HT1080 (cell line): ENCODE results near the gene DLX2. TPM values are rescaled to one million over a fixed set of nuclear protein-coding genes. Genes with fewer than 3 reads are reported as not detected.

Source experiments
- DNase-seq: peaks from one replicate; pipeline ENCODE4 v3.0.0-alpha.2; 2015; ENCODE audit warnings: low read depth
- total RNA-seq: library from RNA; depleted of rRNA; stranded (reverse); fragments of >200 nt; shearing (Covaris generic); gene quantifications from 2 replicates; pipeline ENCODE4 v1.2.3, GENCODE V29; 2014

Gene DLX2
- total RNA-seq, 1 experiment from 2014 or later: 1.1 TPM

DNA sequence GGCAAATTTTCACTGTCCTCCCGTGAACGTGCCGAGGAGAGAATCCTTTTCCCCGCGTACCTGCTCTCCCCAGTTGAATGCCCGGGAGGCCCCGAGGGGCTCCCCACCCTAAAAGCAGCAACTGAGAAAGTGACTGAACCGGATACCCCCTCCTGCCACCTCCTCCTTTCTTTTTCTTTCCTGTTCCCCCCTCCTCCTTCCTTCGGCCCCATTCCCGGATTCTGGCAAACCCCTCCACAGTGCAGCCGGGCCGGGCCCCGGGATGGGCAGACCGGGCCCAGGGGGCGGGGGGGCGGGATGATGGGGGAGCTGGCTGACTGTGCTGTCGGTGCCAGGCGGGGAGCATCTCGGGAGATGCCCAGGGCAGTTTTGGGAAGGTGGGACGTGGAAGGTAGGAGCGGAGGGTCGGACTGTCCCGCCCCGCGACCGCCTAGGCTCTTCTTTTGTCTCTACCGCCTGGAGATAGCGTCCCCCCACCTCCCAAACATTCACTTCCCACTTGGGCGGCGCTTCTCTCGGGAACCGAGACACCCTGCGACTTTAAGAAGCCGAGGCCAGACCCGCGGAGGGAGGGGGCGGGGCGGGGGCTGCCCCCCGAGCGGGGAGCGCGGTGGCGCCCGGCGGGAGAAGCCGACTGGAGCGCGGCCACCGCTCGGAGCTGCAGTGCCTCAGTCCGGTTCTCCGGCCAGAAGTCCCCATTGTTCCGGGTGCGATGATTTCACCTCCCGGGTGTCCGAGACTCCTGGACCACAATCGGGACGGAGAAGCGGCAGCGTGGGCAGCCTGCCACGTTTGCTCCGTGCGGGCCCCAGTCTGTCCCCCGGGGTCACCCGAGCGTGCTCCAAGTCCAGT is 8.2 kb downstream of the DLX2 start:
- DNase-seq: peak; percentile 49

DNA sequence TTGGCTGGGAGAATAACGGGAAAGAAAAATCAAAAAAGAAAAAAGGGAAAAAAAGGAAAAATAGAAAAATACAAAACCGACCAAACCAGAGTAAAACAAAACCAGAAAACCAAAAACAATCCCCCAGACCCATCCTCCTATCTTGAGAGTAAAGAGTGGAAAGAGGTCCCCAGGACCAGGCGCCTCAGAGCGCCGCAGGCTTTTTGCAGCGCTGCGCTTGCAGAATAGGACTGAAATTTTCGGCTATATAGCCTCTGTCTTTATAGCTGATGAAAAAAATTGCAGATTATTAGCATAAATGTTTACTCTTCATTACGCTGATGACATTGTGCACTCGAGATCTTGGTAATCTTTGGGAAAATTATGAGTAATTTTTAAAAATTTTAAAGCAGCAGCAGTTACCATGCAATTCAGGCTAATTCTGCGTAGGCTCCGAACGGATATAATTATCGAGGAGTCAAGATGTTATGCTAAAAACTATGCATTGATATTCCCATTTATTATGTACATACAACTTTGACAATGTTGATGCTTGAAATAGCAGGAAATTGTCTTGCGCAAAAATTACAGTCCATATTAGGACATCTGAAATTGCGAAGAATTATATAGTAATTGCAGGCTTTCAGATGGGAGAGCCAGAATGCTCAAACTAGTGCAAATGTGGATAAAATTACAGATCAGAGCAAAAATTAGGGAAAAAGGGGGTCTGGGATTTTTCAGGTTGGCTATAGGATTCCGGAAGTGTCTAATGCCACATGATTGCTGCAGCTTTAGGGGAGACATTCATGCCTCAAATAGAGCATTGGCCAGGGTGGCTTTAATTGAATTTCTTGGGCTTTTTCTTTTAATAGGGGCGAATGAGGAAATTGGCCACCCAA is 9.0 kb downstream of the DLX2 start:
- no peak for DNase-seq

DNA sequence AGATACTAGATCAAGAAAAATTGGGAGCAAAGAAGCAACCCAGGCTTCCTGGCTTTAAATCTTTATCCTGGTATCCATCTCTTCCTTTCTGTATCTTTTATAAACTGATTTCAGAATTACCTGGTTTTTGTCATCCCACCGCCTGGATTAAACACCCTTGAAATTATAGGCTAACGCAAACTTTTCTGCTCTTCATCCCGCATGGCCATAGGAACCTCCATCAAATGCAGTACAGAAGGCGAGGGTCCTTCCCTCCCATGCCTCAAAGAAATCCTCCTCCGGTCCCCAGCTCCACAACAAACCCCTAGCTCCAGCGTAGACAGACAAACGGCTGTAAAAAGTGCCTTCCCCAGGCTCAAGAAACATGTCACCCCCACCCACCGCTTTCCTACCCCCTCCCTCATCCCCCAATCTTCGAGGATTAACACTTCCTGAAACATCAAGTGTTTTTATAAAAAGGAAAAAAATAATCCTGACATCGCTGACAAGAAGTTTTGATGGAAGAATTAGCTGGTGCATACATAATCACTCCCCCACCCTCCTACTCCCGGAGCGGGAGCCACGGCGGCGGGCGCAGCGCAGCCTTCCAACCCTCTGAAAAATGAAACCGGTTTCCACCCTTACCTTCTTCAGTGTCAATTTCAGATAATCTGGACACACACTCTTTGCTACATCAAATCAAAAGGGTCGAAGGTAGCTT is 9.8 kb downstream of the DLX2 start:
- DNase-seq: no peak

DNA sequence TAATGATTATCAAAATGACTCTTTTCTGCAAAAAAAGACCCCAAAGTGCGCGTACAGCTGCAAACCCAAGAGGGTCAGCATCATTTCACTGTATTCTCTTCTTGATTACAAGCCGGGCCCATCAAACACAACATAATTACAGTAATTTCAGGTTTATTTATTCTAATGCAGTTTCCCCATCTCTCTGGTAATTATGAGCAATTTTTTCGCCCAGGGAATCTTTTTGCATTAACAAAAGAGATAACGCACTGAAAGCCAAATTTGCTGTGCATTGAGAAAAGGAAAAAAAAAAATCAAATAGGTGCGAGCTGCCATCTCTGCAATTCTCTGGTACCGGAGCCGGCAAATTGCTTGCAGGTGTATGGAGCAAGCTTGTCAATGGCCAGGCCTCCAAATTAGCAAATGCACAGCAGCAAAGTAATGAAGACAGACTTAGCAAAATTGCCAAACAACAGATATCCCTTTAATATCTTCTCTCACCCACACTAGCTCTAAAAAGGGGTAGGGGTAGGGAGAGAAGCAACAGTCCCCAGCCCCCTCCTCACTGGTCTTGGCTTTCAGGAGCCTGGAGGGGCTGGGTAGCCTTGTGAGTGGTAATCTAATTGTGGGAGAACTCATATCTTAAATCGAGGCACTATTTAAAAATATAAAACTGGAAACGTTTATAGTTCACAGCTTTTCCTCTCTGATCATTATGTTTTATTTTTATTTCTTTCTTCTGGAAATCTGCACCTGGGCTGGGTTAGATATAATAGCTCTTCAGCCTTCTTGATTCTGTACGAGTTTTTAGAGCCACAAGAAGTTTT is 10.7 kb downstream of the DLX2 start:
- no peak for DNase-seq

DNA sequence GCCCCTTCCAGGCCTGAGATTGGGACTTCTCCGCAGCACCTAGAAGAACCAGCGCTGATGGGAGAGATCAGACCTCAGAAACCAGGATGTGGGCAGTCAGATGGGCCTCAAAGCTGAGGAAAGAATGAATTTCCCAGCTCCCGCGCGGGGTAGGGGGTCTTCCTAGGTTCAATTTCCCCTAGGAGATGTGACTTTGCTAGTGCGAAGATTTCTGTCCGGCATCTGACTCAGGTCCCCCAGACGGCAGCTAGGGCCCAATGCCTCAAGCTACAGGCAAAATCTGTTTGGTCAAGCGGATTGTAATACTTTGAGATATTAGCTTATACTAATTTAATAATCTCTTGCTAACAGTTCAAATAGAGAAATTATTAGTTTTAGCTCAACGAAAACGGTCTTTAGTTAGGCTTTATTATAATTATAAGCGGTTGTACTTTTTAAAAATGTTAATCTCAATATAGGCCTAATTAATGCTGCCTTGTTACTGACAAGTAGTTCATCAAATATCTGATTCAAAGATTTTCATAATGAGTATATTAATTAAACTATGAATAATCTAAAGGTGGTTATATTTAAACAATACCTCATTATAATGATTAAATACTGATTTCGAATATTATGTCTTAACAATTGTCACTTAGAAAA is 11.6 kb downstream of the DLX2 start:
- DNase-seq: no peak

DNA sequence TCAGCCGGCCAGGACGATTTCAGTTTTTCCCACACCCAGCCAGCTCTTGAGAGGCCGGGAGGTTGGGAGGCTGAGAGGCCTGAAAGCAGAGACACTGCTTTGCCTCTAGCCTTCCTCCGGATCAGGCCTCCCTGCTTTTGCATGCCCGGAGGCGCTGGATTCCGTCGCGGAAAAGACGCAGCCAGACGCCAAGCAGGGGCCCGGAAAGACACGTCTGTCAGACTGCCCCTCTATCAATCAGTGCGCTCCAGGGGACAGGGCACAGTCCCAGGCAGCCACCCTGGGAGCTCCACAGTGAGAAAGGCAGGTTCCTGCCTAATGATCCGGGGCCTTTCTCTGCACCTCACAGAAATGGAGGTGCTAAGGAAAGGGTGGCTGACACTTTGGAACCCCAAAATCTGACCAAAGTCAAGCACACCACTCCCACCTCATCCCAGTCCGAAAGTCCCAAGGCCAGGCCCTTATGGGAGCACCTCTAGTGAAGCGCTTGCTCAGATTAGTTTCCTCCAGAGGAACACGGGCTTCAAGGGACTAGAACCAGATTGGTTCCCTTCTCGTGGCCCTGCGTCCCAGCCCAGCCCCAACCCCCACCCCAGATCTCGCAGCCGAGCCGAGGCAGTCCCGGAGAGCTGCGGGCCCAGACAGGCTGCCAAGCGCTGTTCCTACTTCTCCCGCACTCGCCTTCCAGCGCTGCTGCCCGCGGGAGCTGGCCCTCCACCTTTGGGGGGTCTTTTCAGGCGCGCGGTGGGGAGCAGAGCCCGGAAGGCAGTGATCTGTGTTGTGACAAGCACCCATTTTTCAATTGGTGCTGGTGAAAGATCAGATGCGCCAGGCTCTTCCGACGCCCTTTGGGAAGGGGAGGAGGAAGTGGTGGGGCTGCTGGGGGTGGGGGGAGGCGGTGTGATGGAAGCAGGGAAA is 12.4 kb downstream of the DLX2 start:
- DNase-seq: no peak

DNA sequence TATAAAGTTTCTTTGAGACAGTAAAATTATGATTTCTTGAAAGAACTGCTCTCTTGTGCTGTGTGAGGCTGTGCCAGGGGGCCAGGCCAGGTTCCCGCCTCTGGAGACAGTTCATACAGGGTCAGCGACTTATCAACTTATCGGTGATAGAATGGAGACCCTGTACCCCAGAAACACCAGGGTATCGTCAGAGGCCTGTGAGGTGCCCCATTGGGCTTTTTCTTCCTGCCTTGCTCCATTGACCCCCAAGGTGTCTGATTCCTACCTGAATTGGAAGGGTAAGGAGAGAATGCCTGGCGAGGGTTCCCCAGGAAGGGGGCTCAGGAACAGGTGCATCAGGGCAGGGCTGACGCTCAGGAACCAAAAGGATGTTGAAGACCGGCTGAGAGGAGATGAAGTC is 13.1 kb downstream of the DLX2 start:
- no peak for DNase-seq

DNA sequence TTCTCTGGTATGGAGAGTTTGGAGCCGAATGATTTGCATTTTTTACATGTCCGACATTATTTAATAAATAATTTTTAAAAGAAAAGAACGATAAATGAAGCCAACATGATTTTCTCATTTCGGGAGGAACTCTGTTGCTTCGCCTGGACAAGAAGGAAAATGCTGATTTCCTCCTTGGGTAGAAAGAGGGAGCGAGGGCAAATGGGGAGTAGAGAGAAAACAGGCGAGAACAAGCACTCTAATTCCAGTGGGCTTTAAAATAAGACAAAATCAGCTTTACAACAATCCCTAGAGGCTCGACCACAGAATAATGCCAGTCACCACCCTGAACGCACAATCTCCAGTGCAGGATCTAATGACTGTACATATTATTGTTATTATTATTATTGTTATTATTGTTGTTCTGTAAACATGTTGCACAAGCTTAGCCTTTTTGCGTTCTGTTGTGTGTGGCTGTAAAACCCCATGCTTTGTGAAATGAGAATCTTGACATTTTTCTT is 13.6 kb downstream of the DLX2 start:
- DNase-seq: no peak

DNA sequence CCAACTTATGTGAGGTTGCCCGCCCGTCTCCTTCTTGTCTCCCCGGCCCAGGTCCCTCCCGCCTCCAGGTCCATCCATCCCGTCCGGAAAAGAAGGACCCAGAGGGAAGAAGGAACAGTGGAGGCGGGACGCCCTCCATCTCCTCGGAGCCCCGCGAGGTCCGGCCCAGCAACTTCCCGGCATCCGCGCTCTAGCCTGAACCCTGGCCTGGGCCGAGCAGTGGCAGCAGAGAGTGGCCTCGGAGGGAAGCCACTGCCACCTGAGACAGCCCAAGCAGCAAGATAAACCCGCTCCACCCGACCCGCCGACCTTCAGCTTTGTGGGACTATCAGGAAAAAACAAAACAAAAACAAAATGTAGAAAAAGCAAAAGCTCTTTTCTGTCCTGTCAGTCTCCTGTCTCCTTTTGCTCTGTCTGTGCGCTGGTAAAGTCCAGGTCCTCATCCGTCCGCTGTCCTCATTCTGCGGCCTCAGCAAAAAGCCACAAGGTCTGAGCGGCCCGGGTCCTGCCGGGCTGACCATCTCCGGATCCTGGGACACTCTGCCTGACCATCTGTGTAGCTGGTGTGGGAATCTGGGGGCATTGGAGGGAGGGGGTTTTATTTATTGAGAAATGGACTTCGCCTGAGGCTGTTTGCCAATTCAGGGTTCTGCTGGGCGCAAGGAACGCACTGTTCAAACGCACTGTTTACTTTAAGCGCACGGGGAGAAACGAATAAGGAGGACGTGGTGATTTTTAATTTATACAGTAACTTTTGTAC is 14.3 kb downstream of the DLX2 start:
- DNase-seq: no peak

DNA sequence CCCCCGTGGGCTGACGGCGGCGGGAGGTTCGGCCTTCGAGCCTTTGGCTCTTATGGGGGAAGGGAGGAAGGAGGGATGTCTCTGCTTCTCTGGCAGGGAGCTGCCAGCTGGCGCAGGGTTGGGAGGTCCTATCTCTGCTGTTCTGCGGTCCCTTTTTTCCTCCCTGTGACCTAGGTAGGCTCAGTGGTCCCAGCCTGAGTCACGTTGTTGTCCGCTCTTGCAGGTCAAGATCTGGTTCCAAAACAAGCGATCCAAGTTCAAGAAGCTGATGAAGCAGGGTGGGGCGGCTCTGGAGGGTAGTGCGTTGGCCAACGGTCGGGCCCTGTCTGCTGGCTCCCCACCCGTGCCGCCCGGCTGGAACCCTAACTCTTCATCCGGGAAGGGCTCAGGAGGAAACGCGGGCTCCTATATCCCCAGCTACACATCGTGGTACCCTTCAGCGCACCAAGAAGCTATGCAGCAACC is 14.9 kb downstream of the DLX2 start:
- no peak for DNase-seq

DNA sequence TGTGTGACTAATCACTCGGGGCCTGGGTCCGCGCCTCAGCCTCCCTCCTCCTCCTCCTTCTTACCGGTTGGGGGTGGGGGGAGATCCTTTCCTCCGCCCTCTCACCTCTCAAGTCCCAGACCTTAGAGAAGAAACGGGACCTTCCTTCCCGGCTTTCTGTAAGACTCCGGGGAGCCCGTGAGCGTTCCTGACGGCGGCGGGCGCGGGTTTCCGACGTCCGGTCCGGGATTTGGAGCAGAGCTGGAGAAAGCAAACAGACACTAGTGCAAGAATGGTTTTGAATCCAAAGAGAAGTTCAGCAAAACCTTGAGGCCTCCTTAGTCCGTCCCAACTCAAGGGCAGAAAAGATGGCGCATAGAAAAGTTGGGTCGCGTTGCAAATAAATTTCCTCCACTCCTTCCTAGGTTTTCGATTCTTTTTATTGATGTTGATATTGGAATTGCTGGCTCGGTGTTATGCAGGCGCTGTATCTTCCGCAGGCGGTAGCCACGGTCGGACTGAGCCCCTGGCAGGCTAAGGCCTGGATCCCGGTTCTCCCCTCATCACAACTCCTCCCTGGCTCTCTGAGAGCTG is 15.4 kb downstream of the DLX2 start:
- no peak for DNase-seq

DNA sequence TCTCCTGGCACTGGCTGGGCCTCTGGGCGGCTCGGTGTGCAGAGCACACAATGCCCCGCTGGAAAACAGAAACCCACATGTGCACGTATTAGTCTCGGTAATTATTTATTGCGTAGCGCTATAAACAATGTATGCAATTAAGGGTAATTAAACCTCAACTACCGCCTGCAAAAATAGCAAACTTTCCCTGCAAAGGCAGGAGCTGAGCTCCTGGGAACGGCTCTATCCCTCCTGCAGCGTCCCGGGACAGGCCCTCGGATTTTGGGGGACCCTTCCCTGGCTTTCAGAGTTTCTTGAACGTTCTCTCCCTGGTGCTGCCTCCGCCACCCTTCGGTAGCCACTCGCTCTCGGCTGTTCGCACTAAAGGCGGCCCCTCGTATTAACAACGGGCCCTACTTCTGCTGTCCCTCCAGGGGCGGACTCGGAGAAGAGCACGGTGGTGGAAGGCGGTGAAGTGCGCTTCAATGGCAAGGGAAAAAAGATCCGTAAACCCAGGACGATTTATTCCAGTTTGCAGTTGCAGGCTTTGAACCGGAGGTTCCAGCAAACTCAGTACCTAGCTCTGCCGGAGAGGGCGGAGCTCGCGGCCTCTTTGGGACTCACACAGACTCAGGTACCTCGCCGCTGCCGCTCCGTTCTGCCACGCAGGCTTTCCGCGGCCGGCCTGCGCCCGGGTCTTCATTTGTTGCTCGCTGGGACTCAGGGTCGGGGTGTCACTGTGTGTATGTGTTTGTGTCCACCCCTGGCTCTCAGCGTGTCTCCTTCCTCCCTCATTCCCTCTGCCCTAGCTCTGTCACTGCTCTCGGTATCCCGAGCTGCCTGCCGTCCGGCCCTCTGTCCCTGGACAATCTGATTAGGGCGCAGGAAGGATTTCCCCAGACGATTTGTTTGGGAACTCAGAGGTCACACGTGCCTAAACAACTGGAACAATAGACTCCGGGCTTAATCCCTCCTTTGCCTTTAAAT is 16.2 kb downstream of the DLX2 start:
- no peak for DNase-seq

DNA sequence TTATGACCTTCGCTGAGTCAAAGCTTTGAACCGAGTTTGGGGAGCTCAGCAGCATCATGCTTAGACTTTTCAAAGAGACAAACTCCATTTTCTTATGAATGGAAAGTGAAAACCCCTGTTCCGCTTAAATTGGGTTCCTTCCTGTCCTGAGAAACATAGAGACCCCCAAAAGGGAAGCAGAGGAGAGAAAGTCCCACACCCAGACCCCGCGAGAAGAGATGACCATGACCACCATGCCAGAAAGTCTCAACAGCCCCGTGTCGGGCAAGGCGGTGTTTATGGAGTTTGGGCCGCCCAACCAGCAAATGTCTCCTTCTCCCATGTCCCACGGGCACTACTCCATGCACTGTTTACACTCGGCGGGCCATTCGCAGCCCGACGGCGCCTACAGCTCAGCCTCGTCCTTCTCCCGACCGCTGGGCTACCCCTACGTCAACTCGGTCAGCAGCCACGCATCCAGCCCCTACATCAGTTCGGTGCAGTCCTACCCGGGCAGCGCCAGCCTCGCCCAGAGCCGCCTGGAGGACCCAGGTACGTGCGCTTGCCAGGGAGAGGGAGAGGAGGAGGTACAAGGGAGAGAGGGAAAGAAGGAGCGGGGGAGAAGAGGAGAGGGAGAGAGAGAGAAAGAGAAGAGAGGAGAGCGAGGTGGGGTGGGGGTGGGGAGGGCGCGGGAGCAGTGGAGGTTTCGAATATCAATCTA is 17.1 kb downstream of the DLX2 start, which contains the start of gene DLX1:
Gene DLX1 (plus strand): TSS at position 48 of the 700 bp plus-strand sequence. CDS start 171 bp downstream, at position 219.
- no peak for DNase-seq

DNA sequence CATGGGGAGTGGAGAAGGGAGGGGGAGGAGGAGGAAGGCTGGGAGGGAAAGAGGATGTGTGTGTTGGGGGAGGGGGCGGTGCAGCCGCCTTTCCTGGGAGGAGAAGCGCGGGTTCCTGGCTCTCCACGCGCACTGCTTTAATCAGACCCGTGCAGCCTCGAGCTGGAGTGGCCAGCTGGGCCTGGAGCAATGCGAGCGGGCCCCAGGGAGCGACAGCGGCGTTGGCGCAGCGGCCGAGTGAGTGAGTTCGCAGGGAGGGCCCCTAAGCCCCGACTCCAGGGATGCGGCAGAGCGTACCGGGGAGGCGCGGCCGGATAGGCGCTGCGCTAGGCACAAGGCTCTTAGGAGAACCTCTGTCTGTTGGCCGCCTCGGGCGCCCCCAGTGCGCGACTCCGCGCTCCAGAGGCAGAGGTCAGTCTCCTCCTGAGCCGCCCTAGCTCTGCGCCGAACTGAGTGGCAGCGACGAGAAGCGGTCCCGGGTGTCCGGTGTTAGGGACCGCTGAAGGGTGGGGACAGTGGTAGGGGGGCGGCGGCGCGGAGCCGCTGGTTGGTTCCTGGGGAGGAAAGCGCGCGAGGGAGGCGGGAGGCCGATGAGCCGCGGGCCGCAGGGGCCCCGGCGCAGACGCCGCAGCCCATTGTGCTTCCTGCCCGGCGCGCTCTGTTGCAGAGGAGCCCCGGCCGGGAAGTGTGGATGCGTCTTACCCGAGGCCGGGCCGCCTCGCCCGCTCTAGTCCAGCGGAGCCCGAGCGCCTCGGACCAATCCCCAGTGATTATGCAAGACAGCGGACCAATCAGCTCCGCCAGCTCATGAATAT is 17.8 kb downstream of the DLX2 start:
- peak; percentile 95 for DNase-seq

DNA sequence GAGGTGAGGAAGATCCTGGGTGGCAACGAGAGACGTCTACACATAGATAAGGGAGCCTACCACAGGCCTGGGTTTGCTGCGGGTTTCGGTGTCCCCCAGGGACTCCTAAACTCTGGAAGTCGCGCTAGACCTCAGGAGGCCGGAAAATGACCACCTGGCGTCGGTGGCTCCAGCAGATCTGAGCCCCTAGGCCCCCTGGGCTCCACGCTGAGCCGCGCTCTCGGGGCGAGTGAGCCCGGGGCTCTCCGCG is 18.4 kb downstream of the DLX2 start:
- no peak for DNase-seq
